IMR-90 (cell line): ENCODE measurements around the gene TBC1D9B. TPM values are rescaled to one million over a fixed set of nuclear protein-coding genes. Genes with fewer than 3 reads are reported as not detected.

Source experiments
- ATAC-seq: fragments of 200-7000 bp; cut with Tn5 transposase; 2 replicates; pipeline ENCODE4 v1.9.1; 2020; ENCODE audit warnings: low read depth, mild to moderate bottlenecking, moderate library complexity
- BruUV-seq: library from RNA; stranded (reverse); fragments of 400-500 nt; replicated peaks from 2 replicates; lab custom pipeline; 2021; lab: Mats Ljungman, UMichigan
- CTCF ChIA-PET: fragments of 300-600 bp; formaldehyde crosslinking; extraction: SDS; loops from one replicate; lab custom pipeline; 2021; ENCODE audit warnings: antibody characterized with exemption; lab: Yijun Ruan, JAX
- POLR2A ChIA-PET: fragments of 300-600 bp; sonication (Branson Sonifier 250); formaldehyde crosslinking; loops from one replicate; lab custom pipeline; 2022; ENCODE audit warnings: antibody characterized with exemption; ENCODE audit not compliant: unreplicated experiment; lab: Charles Lee
- DNase-seq: peaks from one replicate; pipeline ENCODE4 v3.0.0; 2013
- H2AFZ ChIP-seq: replicated peaks from 2 replicates; pipeline ENCODE3; 2013; ENCODE audit warnings: low read length, mild to moderate bottlenecking; ENCODE audit not compliant: poor library complexity
- H2AK5ac ChIP-seq: 2 replicates; pipeline ENCODE4 v1.6.1; 2013; ENCODE audit warnings: low read depth, low read length, inconsistent platforms
- H2AK9ac ChIP-seq: replicated peaks from 2 replicates; pipeline ENCODE3; 2013; ENCODE audit warnings: mild to moderate bottlenecking, low read depth, low read length, moderate library complexity; ENCODE audit not compliant: poor library complexity
- H2BK120ac ChIP-seq: 2 replicates; pipeline ENCODE4 v1.6.1; 2013; ENCODE audit warnings: low read depth, low read length, inconsistent platforms
- H2BK15ac ChIP-seq: 3 replicates; pipeline ENCODE4 v1.6.1; 2013; ENCODE audit warnings: low read depth, low read length, inconsistent platforms
- H2BK20ac ChIP-seq: 2 replicates; pipeline ENCODE4 v1.6.1; 2013; ENCODE audit warnings: low read depth, mild to moderate bottlenecking, inconsistent platforms, low read length, moderate library complexity
- H2BK5ac ChIP-seq: 2 replicates; pipeline ENCODE4 v1.6.1; 2013; ENCODE audit warnings: mild to moderate bottlenecking, low read depth, low read length, inconsistent platforms; ENCODE audit not compliant: poor library complexity, severe bottlenecking
- H3K14ac ChIP-seq: replicated peaks from 2 replicates; pipeline ENCODE4 v1.6.1; 2013; ENCODE audit warnings: low read depth, low read length, inconsistent platforms
- H3K18ac ChIP-seq: 2 replicates; pipeline ENCODE4 v1.6.1; 2013; ENCODE audit warnings: low read depth, low read length, control low read depth
- H3K23ac ChIP-seq: 2 replicates; pipeline ENCODE4 v1.6.1; 2013; ENCODE audit warnings: low read depth, low read length, inconsistent platforms
- H3K27ac ChIP-seq: 2 replicates; pipeline ENCODE4 v1.5.1; 2013; ENCODE audit warnings: mild to moderate bottlenecking, control low read depth, low read length; ENCODE audit not compliant: insufficient read depth
- H3K27me3 ChIP-seq: 2 replicates; pipeline ENCODE4 v1.6.1; 2013; ENCODE audit warnings: low read length; ENCODE audit not compliant: control insufficient read depth, insufficient read depth
- H3K36me3 ChIP-seq: 2 replicates; pipeline ENCODE4 v1.6.1; 2013; ENCODE audit warnings: low read length, mixed read lengths; ENCODE audit not compliant: control insufficient read depth, insufficient read depth
- H3K4ac ChIP-seq: 2 replicates; pipeline ENCODE4 v1.6.1; 2013; ENCODE audit warnings: low read depth, low read length, inconsistent platforms
- H3K4me1 ChIP-seq: 2 replicates; pipeline ENCODE4 v1.6.1; 2013; ENCODE audit warnings: low read length, mixed read lengths; ENCODE audit not compliant: control insufficient read depth, insufficient read depth
- H3K4me2 ChIP-seq: 2 replicates; pipeline ENCODE4 v1.6.1; 2013; ENCODE audit warnings: low read depth, mild to moderate bottlenecking, control low read depth, low read length, moderate library complexity
- H3K4me3 ChIP-seq: 2 replicates; pipeline ENCODE4 v1.5.1; 2013; ENCODE audit warnings: low read depth, mild to moderate bottlenecking, control low read depth, low read length, moderate library complexity; ENCODE audit not compliant: insufficient read depth
- H3K56ac ChIP-seq: 2 replicates; pipeline ENCODE4 v1.6.1; 2013; ENCODE audit warnings: low read length, inconsistent platforms; ENCODE audit not compliant: insufficient read depth; ENCODE audit errors: extremely low read depth
- H3K79me1 ChIP-seq, 2 experiments: 2 replicates each; pipeline ENCODE4 v1.6.1; 2013; ENCODE audit warnings: low read length in 2 of 2, inconsistent platforms in 1 of 2, low read depth in 1 of 2
- H3K9ac ChIP-seq: 2 replicates; pipeline ENCODE4 v1.6.1; 2013; ENCODE audit warnings: low read depth, low read length, control low read depth
- H3K9me1 ChIP-seq: 2 replicates; pipeline ENCODE4 v1.6.1; 2013; ENCODE audit warnings: low read length, inconsistent platforms; ENCODE audit not compliant: insufficient read depth
- H3K9me3 ChIP-seq: 2 replicates; pipeline ENCODE4 v1.6.1; 2013; ENCODE audit warnings: low read length; ENCODE audit not compliant: control insufficient read depth, insufficient read depth
- H4K20me1 ChIP-seq: 2 replicates; pipeline ENCODE4 v1.6.1; 2013; ENCODE audit warnings: low read length, inconsistent platforms; ENCODE audit not compliant: insufficient read depth
- H4K5ac ChIP-seq: 2 replicates; pipeline ENCODE4 v1.6.1; 2013; ENCODE audit warnings: mild to moderate bottlenecking, low read depth, low read length, control low read depth
- H4K8ac ChIP-seq, 2 experiments: 2 replicates each; pipeline ENCODE4 v1.6.1; 2013; ENCODE audit warnings: low read depth in 2 of 2, low read length in 2 of 2, control low read depth in 1 of 2, inconsistent platforms in 1 of 2
- H4K91ac ChIP-seq: 2 replicates; pipeline ENCODE4 v1.6.1; 2013; ENCODE audit warnings: low read depth, low read length, inconsistent platforms; ENCODE audit not compliant: insufficient read depth
- CEBPB ChIP-seq: IDR thresholded peaks from 2 replicates; pipeline ENCODE4 v1.6.1; 2012; ENCODE audit warnings: low read depth, low read length, improper control_type of control experiment
- FOS ChIP-seq: fragments of 150-350 bp; IDR thresholded peaks from 2 replicates; pipeline ENCODE4 v1.6.1; 2016; ENCODE audit warnings: low read depth, low read length
- MAZ ChIP-seq: IDR thresholded peaks from 2 replicates; pipeline ENCODE4 v1.6.1; 2012; ENCODE audit warnings: low read depth, mild to moderate bottlenecking, low read length, improper control_type of control experiment, moderate library complexity, borderline replicate concordance
- WGBS, 2 experiments: methylation state at CpG; one replicate each; pipeline versions ENCODE4 v1.1.5 to v1.1.7; 2013; ENCODE audit warnings: missing lambda C conversion rate in 2 of 2; ENCODE audit not compliant: insufficient read length in 1 of 2; ENCODE audit errors: extremely low coverage in 2 of 2; 5-methylcytosine and 5-hydroxymethylcytosine counted together
- dilution Hi-C: fragments of 300-500 bp; cut with HindIII; formaldehyde crosslinking; loops from one replicate; pipeline ENCODE4 v1.14.3; 2018; ENCODE audit warnings: low sequenced_read_pairs; ENCODE audit not compliant: unreplicated experiment
- in situ Hi-C: fragments of 300-500 bp; cut with MboI; formaldehyde crosslinking; loops from 3 replicates; pipeline ENCODE4 v1.14.3; 2019; ENCODE audit warnings: low sequenced_read_pairs, inconsistent platforms, mixed read lengths
- intact Hi-C: fragments of 100-400 bp; cut with micrococcal nuclease; formaldehyde crosslinking; loops from 2 replicates; pipeline ENCODE4 v1.10.0; 2022
- polyA plus RNA-seq, 3 experiments: library from polyadenylated mRNA; depleted of rRNA; stranded (reverse); fragments of >200 nt; gene quantifications; 2 replicates each; pipeline ENCODE4 v1.2.3, GENCODE V29; 2012; ENCODE audit warnings: low replicate concordance in 1 of 3
- total RNA-seq: library from RNA; depleted of rRNA; stranded (reverse); fragments of >200 nt; gene quantifications from 2 replicates; pipeline ENCODE4 v1.2.3, GENCODE V29; 2012

TBC1D9B gene
- total and polyA plus RNA-seq, 2 of the 4 experiments (the other 2 are of a cell fraction) = 58.6 to 78.1 TPM

GRCh38 chr5:179954434-179954833, 46.7 kb upstream of the TBC1D9B start:
- H2AFZ ChIP-seq = no peak overlapping the region
- no peak overlapping the region for H2AK9ac ChIP-seq
- H3K4me3 ChIP-seq = no peak overlapping the region
- H3K14ac ChIP-seq = no peak overlapping the region
- H2BK20ac ChIP-seq = no peak overlapping the region
- H3K79me1 ChIP-seq = no peaks in the 10 kb centered on the region
- no peaks in the 10 kb centered on the region for H3K27me3 ChIP-seq
- no peak overlapping the region for H3K4ac ChIP-seq
- no peaks in the 10 kb centered on the region for H4K20me1 ChIP-seq
- H3K18ac ChIP-seq = no peak overlapping the region
- no peak overlapping the region for H3K56ac ChIP-seq
- CTCF ChIA-PET = no interaction called here
- H3K23ac ChIP-seq = no peak overlapping the region
- no peak overlapping the region for H2AK5ac ChIP-seq
- H4K8ac ChIP-seq = no peak overlapping the region
- no peak overlapping the region for H4K5ac ChIP-seq
- ATAC-seq (no peak), DNase-seq (peak; percentile 42)
- H3K36me3 ChIP-seq = peaks cover 8% of the 10 kb centered on the region
- H3K4me1 ChIP-seq = no peaks in the 10 kb centered on the region; the same call in 1 of the 2 replicates
- no peak overlapping the region for H2BK5ac ChIP-seq
- H3K27ac ChIP-seq = no peak overlapping the region
- TF ChIP-seq MAZ (no peak), FOS (no peak), CEBPB (peak; percentile 66; the same call in 1 of the 2 replicates)
- no peaks in the 10 kb centered on the region for H3K9me3 ChIP-seq
- no peaks in the 10 kb centered on the region; the same call in 1 of the 2 replicates for H3K9me1 ChIP-seq
- intact Hi-C loops (no loop called here), dilution Hi-C loops (no loop called here), in situ Hi-C loops (no loop called here)
- no peak overlapping the region for H3K9ac ChIP-seq
- no peak overlapping the region for H4K91ac ChIP-seq
- no peak overlapping the region for H2BK120ac ChIP-seq
- WGBS, 2 experiments = no CpG with 5 or more reads among the region's 6 CpGs
- no TSS peak for BruUV-seq
- H2BK15ac ChIP-seq = no peak overlapping the region
- POLR2A ChIA-PET = no interaction called here
- no peak overlapping the region for H3K4me2 ChIP-seq
